Liver (tissue), 3 donors: ENCODE results near the gene KCTD19.

ENCODE experiments used
- ATF3 ChIP-seq: IDR thresholded peaks from 2 replicates; pipeline ENCODE4 v1.6.1; 2016; ENCODE audit warnings: antibody characterized with exemption
- CTCF ChIP-seq: fragments of 150-350 bp; IDR thresholded peaks from 2 replicates; pipeline ENCODE4 v1.5.1; 2017; ENCODE audit warnings: improper control_type of control experiment, low read depth, low read length; ENCODE audit not compliant: missing input control
- EGR1 ChIP-seq, 2 donors: IDR thresholded peaks; 2 replicates each; pipeline ENCODE4 v1.6.1; 2016 to 2018; ENCODE audit warnings: antibody characterized with exemption in 2 of 2, low read depth in 2 of 2
- MAX ChIP-seq: IDR thresholded peaks from 2 replicates; pipeline ENCODE4 v1.6.1; 2016; ENCODE audit warnings: antibody characterized with exemption
- REST ChIP-seq: IDR thresholded peaks from 2 replicates; pipeline ENCODE4 v1.6.1; 2016; ENCODE audit warnings: antibody characterized with exemption, mild to moderate bottlenecking
- RXRA ChIP-seq, 2 donors: IDR thresholded peaks; 2 replicates each; pipeline ENCODE4 v1.6.1; 2017 to 2018; ENCODE audit warnings: antibody characterized with exemption in 2 of 2, mild to moderate bottlenecking in 1 of 2
- donor health status: healthy.
- donor health status: healthy.

- TF ChIP-seq ATF3 = no peak
- TF ChIP-seq CTCF = no peak
- TF ChIP-seq REST = no peak
- TF ChIP-seq RXRA (IDR thresholded peaks at IDR 0.05) = no peak
- TF ChIP-seq MAX = no peak
- TF ChIP-seq EGR1 (IDR thresholded peaks at IDR 0.05; ENCODE audit: low read depth in 2 of 2) = no peak
Observed at GRCh38 chr16:67345401-67345800, 18.9 kb upstream of the KCTD19 start.
